DMS114 treated with DMSO at 0.1 percent for 48 hours (cell line): ENCODE measurements around the gene RPUSD1.
A peak's percentile ranks its signal among the peaks of the same experiment; 100 is the strongest.

ENCODE experiments used
- DNase-seq: peaks from one replicate; lab custom pipeline; 2025; ENCODE audit not compliant: unreplicated experiment; lab: John Stamatoyannopoulos, UW

The RPUSD1 gene

DNA sequence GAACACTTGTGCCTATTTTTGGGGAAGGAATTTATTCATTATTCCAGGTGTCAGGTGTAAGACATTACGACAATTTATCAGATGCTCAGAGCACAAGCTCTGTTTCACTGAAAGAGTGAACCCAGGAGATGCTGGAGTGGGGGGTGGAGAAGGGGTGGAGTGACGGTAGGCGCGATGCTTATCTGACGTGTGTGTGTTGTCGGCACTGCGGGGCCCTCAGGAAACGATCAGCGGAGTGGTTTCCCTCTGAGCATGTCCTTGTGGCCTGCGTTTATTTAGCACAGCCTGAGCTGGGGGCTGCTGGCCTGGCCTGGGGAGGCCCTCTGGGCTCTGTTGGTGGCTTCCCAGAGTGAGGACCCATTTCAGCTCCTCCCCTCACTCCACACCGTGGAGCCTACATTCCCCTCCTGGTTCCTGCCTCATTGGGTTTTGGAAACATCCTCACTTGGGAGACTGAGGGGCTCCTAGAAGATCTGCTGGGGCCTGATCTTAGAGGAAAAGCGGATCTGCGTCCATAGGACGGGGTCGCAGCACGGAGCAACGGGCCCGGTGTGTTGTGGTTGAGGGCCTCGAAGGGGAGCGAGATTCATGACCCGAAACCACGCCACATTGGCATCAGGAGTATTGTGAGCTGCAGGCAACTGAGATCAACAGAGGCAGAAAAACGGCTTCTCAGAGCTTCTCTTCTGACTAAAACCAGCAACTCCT is 31.3 kb upstream of the RPUSD1 start:
- no peak for DNase-seq

DNA sequence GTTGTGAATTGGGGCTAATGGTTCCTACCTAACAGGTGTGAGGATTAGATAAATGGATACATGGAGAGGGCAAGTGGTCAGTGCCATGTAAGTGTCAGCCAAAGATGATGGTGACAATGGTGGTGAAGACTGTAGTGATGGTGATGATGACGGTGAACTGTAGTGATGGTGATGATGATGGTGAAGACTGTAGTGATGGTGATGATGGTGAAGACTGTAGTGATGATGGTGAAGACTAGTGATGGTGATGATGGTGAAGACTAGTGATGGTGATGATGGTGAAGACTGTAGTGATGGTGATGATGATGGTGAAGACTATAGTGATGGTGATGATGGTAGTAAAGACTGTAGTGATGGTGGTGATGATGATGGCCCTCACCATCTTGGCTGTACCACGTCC is 30.4 kb upstream of the RPUSD1 start:
- no peak for DNase-seq

DNA sequence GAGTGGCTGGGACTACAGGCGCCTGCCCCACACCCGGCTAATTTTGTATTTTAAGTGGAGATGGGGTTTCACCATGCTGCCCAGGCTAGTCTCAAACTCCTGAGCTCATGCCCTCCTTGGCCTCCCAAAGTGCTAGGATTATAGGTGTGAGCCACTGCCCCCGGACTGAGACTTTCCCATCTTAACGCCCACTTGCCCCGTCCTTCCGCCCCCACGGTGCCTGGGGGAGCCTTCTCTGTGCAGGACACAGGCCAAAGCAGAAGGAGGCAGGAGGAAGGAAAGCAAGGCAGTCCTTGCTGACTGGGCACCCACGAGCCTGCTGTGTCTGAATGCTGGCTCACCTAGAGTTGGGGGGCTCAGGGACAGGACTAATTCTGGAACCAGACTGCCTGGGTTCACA is 30.0 kb upstream of the RPUSD1 start:
- no peak for DNase-seq

DNA sequence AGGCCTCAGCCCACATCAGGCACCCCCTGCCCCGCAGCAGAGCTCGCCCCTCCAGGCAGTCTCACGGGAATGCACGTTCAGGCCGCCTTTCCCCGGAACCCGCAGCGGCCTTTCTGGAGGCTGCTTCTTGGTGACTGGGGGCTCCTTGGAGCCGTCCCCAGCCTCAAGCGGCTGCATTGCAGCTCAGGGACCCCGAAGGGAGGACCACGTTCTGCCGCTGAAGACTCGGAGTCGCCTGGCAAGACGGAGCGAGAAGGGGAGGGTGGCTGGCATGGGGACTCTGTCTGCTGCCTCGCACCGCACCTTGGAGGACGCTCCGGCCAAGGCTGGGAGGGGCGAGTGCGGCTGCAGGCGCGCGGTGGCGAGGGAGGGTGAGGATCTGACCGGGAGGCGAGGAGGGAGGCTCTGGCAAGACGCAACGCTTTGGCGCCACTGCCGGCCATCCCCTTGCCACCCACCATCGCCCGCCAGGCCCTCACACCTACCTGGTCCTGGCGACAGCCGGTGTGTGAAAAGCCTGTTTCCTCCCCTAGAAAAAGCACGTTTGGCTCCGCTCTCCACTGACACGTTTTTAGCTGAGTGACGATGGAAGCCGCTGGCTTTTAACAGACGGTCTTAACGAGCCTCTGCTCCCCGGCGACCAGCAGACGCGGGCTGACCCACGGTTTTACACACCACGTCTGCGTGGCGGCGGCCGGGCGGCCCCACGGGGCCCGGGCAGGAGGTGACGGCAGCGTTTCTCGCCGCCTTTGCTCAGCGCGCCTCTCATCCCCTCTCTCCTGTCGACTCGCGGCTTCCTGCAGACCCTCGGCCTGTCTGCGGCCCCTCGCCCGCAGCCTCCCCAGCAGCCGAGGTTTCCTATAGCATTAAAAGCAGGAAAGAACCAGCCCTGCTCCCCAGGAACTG is 29.1 kb upstream of the RPUSD1 start:
- no peak for DNase-seq

- no peak for DNase-seq
Measured at GRCh38 chr16:815861-816260, 27.7 kb upstream of the RPUSD1 start.

- DNase-seq: no peak
Measured at GRCh38 chr16:814974-815373, 26.8 kb upstream of the RPUSD1 start.

GRCh38 chr16:813916-814412 is 25.8 kb upstream of the RPUSD1 start:
- no peak for DNase-seq

DNA sequence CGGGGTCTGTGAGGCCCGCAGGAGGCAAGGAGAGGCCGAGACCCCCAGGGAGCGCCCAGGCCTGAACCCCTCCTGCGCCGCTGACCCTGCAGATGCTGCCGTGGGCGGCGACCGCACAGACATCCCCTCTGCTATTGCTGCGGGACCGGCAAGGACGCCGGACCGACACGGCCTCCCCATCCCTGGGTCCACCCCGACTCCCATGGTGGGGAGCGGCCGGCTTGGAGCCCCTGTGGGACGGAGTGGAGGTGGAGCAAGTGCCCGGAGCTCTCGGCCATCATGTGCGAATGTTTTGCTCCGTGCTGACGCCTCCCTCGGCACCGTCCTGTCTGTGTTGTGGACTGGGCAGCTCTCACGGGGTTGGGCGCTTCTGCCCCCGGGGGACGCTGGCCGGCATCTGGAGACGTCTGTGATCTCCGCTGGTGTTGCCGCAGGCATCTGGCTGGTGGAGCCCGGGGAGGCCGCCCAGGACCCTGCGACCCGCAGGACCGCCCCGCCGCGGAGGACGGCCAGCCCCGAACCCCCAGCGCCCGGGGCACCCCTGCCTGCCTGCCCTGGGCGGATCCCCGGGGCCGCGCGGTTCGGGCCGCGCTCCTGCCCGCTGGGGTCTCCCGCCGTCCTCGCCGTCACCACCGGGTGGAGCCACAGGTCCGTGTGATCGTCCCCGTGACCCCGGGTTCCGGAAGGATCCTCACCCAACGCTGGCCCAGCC is 25.2 kb upstream of the RPUSD1 start:
- no peak for DNase-seq

DNA sequence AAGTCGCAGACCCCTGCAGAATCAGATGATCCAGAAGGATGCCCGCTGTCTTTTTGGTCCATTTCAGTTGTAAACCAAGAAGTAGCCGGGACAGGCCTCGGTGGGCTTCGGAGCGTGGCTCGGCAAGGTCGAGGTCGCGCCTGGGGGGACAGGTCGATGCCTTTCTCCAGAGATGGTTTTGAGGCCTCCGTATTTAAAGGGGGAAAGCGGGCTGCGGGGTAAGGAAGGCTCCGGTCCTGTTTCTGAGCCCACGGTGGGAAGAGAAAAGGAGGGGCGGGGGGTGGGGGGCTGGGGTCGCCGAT is 19.9 kb upstream of the RPUSD1 start:
- no peak for DNase-seq

DNA sequence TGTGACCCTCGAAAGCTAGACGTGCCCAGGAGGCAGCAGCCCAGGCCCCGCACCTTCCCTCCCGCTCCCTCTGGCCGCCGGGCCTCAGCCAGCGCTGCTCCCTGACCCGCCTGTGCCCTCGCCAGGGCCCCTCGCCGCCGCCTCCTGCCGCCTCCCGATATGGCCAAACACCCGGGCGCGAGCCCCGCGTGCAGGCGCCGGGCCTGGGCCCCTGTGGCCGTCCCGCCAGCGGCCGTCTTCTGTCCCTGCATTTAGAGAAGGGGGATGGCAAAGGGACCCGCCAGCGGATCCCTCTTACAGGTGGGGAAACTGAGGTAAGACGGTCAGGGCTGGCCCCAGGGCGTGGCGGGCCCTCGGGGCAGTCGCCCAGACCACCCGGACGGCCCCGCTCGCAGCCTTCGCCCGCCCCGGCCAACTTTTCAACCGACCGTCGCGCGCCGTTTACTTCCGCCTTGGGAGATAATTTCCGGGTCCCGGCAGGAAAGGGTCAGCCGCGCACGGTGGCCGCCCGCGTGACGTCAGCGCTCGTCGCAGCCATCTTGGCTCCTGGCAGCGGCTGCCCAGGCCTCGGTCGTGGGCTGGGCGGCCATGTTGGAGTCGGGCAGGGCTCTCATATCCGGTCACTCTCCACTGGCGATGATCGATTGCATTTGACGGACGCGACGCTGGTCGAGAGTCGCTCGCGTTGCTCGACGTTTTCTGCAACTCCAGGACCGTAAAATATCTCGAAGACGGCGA is 19.3 kb upstream of the RPUSD1 start:
- DNase-seq: peak; percentile 79

- DNase-seq: no peak
Measured at GRCh38 chr16:805474-805873, 17.3 kb upstream of the RPUSD1 start.

GRCh38 chr16:804193-805048 is 16.2 kb upstream of the RPUSD1 start:
- no peak for DNase-seq

DNA sequence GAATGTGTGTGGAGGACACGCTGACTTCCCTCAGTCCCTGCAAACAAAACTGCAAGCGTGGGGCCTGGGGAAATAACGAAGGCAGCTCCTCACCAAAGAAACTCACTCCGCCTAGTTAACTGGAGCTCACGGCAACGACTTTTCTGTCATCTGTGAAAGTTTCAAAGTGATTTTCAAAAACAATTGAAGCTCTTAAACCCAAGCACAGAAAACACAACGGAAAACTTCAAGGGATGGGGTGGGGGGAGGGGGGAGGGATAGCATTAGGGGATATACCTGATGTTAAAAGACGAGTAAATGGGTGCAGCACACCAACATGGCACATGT is 15.5 kb upstream of the RPUSD1 start:
- DNase-seq: no peak

DNA sequence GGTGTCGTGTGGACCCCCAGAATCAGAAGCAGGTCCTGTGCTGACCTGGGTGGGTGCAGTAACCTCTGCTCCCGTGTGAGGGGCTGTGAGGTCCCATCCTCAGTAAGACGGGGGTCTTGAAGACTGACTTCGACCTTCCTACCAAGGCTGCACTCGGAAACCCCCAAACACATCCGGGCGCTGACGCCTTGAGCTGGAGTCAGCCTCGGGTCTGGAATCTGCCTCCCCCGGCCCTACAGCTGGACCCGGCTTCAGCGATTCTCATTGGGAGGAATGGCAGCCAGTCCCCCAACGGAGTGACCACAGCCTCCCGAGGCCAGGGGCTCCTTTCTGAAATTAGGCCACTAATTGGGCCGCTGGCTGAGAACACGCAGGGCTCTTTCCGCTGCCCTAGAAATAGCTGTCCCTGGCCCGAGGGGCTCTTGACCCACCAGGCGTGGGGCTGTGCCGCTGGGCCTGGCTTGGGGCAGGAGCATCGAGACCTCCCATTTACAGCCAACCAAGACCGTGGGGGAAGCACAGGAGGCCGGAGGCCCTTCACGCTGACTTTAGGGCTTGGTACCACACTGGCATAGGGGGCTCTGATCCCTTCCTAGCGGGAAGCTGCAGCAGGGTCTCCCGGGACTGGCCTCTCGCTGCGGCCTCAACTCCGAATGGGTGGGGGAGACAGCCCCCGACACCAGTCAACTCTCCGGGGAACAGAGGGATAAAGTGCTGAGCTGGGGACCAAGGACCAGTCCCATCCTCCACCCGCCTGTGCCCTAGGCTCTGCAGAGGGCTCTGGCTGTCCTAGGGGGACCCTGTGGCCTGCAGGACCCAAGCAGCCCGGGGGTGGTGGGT is 15.0 kb upstream of the RPUSD1 start:
- no peak for DNase-seq

DNA sequence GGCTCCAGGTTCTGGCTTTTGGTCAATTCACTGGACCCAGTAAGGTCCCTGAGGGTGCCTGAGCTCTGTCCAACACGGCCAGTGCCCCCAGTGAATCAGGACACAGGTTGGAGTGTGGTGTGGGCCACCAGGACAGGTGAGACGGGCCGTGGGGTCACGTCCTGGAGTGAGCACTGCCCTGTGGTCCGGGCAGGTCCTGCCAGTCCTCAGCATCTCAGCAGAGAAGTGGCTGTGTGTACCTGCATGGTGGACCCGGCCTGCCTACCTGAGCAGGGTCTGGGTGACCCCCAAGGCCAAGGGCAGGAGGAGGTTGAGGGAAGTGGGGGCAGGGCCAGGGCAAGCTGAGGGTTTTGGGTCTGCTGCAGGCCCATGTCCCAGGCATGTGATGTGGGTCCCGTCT is 14.3 kb upstream of the RPUSD1 start:
- DNase-seq: no peak

- DNase-seq: no peak
Measured at GRCh38 chr16:801584-802363, 13.6 kb upstream of the RPUSD1 start.

DNA sequence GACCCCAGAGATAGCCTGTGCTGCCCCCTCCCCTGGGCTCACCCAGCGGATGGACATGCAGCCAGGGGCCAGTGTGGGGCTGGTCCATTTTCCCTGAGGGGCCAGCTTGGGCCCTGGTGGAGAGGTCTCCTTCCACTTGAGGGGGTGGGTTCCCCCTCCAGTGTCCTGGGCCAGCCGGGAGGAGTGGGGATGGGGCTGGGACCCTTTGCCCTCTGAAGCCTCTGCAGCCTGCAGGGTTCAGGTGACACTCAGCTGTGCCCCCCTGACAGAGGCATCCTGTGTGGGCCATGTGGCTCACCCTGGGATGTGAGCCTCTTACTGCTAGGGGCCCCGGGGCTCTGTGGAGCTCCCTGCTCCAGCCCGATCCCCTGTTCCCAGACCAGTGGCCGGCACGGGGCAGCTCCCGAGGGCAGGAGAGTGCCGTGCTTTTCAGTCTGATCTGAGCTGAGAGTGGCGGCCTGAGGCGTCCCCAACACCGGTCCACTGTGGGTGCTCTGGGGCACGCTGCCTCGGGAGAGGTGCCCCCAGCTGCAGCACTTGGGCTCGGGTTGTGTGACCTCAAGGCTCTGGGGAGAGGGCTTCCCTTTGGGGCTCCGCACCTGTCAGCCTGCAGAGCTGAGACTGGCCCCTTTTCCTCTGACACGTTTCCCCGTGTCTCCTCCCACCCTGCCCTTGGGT is 12.8 kb upstream of the RPUSD1 start:
- DNase-seq: no peak
